Stimulated activated CD8-positive, alpha-beta memory T cell treated with anti-CD3 and anti-CD28 coated beads, Interleukin-2, amount 100 ng/mL, for 48 hours (primary cell): ENCODE data around the gene C8A.

Experiments
- DNase-seq, 2 donors: peaks; one replicate each; pipeline ENCODE4 v3.0.0-alpha.2; 2020; ENCODE audit warnings: low read depth in 2 of 2

C8A gene

DNA sequence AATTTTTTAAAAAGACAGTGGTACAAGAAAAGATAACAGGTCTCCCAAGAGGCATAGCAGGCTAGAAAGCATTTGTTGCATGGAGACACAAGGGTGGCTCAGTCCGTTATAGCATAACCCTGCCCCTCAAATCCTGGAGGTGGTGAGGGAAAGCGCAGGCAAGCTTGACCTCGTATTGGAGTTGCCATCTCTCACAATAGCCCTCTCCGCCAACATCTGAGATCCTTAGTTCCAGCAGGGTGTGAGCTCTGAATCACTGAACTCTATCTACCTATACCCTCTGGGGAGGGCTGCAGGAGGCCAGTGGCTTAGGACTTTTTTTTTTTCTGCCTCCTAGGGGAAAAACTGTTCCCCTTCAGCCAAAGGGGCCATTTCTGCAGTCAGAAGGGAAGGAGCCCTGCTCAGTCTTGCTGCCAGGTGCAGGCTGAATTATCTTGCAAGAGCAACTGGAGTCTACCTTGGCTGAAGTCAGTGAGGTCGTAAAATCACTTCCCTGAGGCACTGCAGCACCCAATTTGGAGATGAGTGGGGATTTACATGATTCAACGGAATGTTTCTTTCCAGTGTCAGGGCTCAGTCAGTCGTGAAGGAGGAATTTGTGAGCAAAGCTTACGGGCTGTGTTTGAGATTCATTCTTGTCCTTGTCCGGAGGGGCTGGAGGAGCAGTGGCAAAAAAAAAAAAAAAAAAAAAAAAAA, 17.2 kb upstream of the C8A start:
- no peak for DNase-seq

DNA sequence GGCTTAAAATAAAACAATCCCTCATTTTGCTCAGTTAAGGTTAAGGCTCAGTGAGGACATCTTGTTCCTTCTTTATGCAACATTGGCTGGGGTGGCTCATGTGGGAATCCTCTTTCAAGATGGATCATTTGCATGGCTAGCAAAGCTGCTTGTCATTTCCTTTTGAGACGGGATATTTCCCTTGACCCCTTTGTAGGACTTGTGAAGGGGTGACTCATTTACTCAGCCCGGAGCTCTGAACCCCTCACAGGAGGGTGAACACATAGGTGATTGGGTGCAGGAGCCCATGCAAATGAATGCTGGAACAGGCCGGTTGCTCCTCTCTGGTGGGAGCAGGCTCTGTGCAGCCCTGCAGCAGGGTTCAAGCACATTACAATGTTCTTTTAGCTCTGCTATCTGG, 15.8 kb upstream of the C8A start:
- no peak for DNase-seq

DNA sequence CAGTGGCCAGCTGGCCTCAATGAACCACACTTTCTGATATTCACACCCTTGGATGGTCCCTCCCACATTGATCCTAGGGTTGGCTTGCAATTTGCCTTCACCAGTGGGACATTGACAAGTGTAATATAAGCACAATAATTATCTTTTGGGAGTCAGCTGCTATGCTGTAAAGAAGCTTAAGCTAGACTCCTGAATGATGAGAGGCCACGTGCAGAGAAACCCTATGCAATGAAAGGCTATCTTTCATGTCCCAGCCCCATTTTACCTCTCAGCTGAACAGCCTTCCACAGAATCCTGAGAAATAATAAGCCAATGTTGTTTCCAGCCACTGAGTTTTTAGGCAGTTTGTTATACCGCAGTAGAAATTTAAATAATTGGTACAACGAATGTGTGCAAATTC, 11.1 kb upstream of the C8A start:
- DNase-seq: no peak

DNA sequence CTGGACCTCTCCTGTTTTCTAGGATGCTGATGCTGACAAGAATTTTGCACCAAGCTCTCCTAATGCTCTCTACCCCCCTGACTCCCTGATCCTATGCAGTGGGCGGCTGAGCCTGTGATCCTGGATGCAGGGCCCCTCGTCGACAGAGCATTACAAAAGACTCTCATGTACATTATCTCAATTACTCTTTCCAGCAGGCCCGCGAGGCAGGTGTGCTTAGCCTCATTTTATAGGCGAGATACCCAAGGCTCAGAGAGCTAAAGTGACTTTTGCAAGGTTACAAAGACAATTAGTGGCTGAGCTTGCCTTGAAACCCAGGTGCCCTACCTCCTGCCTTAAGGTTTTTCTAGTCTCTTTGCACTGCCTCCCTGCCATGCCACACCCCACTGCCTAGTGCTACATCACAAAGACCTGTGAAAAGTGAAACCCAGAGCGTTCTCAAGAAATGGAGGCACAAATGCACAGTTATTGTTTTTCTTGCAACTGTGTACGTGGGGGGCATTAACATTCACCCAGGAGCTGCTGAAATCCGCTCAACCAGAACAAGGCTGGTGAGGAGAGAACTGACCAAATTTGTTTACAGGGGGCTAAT, 10.0 kb upstream of the C8A start:
- DNase-seq: no peak

DNA sequence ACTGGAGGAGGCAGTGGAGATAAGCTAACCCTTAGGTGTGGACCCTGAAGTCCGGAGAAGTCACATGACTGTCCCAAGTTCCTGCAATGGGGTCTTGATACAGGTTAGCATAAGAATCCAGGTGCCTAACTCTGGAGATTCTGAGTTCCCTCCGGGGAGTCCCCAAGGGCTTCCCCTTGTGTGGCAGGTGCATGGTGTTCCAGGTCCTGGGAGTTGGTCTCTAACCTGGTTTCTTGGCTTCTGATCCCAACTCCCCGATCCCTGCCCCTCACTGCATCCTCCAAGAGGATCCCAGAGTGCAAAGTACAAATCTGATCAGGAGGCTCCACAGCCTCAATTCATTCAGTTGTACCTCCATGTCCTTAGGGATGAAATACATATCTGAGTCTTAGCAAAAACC, 9.3 kb upstream of the C8A start:
- DNase-seq: no peak

DNA sequence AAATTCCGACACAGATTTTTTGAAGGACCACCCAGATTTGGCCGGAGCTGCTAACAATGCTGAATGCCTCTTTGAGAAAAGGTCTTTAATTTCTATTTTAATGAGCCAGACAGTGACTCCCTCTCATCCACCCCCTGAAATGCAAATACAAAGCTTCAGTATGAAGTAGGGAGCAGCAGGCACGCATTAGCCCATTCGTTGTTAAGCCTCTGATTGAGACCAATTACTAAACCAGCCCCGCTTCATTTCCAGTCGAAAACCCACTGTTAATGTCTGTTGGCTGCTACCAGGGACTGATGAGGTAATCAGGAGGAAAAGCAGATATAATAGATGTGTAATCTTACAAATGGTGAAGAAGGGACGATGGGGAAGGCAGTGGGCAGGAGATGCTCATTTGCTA, 4.8 kb upstream of the C8A start:
- DNase-seq: no peak

DNA sequence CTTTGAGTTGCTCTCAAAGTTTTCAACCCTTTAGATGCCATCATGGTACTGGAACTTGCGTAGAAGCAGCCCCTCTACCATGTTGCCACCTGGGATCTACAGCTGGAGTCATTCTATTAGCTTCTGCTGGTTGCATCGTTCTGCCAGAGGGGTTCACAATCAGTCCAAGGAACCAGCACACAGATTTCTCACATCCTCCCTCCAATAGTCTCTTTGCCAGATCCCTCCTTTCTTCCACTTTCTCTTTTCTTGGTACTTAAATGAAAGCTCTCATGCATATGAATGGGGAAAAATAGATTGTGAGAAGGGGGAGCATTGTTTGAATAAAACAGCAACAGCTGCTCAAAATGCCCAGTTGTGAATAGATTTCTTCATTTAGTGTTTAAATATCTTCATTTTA, 4.2 kb upstream of the C8A start:
- DNase-seq: no peak

DNA sequence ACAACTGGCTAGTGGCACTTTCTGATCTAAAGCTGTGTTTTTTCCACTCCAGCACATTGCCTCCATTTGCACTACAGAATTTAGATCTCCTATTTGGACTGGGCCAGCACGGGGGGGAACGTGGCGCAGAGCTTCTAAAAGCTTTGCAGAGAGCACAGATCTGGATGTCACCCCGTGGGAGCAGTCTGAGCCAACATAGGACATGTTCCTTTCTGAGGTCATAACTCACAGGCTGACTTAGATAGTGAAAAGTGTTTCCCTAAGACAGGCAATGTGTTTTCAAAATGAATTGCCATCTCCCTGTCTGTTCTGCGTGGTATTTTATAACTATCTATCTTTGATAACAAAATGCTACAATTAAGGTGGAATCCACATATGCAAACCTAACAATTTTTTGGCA, 3.7 kb upstream of the C8A start:
- DNase-seq: no peak

DNA sequence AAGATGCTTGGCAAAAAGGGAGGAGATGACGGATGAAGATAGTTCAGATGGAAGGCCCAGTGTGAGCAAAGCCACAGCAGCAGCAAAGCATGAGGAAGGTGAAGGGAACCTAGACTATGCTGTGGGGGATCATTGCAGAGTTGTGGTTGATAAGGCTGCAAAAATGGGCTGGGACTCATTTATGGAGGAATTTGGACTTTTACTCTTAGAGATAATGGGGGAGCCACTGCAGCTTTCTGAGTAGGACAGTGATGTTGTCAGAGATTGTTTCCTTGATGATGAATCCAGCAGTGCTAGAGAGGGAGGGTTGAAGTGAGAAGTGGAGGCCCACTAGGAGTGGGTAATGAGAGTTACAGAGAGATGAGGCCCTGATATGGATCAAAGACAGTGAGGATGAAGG, 2.1 kb upstream of the C8A start:
- no peak for DNase-seq

DNA sequence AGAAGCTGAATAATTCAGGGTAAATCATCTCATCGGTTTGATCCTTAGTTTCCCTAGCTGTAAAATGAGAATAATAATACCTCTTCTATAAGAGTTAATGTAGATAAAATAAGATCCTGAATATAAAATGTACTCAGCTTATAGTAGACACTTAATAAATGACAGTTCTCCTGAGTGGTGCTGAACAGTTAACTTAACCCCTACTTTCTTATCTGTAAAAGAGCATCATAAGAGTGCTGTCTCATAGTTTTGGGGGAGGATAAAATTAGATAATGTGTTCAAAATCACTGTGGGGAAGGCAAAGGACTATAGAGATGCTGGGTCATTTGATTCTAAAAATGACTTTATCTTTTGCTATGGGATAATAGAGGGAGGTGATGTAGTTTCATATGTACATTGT, 593 bp downstream of the C8A start:
- no peak for DNase-seq

DNA sequence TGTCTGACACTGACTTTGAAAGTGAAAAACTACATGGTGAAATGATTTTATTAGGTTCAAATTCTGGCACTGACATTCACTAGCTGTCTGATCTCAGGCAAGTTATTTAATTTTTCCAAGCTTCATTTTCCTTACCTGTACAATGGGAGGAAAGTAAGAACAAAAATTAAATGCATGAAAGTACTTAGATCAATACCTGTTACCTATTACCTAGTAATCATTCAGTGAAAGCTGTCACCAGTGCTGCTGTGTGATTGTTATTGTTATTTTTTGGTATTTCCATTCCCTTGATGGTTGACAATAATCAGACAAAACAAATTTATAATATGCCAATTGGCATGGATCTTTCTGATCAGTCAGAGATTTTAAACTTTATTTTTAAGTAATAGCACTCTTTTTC, 1.6 kb downstream of the C8A start:
- DNase-seq: no peak

DNA sequence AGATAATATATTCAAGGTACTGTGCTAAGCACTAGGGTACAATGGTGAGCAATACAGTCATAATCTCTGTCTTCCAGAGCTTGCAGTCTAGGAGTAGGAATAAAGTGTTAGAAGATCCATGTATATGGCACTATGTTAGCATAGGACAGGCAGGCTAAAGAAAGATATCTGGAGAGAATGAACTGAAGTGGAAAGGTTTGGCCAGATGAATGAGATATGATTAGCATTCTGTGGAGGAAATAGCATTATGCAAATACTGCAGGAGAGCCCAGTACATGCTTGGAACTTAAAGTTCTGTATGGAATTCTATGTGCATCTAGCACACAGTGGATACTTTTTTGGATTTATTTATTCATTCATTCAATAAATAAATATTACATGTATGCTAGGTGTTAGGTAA, 4.7 kb downstream of the C8A start:
- no peak for DNase-seq

DNA sequence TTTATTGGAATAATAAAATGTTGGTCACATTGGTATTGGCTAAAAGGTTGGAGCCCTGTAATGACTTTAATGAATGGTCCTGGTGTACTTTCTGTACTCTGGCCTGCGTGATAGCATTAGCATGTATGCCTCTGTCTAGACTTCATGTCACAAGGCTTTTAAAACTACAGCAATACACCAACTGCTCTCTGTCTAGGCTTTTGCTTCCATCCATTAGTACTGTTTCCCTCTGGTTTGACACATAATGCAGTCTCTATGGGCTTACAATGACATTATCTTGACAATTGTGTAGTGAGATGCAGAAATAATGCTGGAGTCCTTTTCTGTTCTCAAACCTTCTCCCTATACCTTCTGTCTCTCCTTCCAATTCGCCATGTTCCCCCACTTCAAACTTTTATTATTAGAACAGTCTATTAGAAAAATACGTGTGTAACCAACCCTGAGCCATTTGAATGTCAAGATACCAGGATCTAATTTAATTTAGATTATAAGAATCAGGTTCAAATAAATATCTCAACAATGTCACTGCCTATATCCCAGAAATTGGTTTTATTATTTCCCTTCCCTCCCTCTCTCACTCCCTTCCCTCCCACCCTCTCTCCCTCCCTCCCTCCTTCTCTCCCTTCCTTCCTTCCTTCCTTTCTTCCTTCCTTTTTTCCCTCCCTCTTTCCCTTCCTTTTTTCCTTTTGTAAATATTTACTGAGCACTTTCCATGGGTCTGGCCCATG, 8.8 kb downstream of the C8A start:
- DNase-seq: no peak

DNA sequence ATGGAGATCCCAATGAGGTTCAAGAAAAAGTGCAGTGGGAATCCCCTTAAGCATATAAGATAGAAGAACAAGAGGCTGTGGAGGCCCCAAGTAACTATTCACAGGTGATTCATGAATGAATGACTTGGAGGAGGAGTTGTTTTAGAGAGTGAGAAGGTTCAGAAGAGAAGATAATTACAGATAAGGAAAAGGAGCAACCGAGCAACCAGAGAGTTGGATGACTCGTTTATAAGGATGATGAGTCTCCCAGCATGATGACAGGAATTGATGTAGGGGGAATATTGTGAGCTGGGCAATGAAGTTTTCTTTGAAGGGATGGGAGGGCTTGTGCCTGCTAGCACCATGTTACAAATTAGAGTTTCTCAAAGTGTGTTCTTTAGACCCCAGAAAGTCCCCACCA, 9.8 kb downstream of the C8A start:
- DNase-seq: no peak

DNA sequence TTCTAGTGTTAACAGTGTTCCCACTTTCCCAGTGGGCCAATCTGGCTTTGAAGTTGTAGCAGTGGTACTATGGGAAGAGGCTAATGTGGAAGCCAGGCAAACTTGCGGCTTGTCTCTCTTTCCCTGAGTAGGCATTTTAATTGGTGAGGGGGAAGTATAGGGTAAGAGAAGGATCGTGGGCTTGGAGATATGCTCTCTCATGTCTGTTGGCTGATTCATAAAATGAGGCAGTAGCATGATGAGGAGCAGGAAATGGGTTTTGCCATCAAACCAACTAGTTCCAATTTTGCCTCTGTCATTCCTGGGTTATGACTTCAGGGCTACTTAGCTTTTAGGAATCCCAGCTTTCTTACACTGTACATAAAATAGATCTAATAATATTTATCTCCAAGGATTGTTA, 12.1 kb downstream of the C8A start:
- DNase-seq: no peak

DNA sequence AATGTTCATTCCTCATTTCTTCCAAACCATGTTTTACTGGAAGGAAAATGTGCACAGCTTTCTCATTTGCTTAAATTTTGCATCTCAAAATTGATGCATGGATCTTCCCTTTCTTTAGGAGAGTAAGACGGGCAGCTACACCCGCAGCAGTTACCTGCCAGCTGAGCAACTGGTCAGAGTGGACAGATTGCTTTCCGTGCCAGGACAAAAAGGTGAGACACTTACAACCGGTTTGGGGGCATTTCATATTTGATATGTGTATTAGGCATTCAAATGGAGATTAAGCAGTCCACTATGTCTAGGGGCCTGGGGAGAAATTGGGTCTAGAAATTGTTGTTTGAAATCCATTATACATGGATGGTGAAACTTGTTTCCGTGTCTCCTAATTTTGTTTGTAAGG, 12.9 kb downstream of the C8A start:
- DNase-seq: no peak

DNA sequence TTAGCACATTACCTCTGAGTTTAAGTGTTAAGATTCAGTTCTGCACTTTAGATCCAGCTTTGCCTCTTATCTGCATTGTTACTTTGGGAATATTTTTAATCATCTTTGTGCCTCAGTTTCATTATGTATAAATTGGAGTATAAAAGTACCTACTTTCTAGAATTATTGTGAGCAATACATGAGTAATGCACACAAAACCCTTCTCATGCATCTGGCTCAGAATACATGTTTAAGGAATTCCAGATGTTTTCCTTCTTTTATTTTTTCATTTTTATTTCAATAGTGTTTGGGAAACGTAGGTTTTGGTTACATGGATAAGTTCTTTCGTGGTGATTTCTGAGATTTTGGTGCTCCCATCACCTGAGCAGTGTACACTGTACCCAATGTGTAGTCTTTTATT, 14.2 kb downstream of the C8A start:
- DNase-seq: no peak

DNA sequence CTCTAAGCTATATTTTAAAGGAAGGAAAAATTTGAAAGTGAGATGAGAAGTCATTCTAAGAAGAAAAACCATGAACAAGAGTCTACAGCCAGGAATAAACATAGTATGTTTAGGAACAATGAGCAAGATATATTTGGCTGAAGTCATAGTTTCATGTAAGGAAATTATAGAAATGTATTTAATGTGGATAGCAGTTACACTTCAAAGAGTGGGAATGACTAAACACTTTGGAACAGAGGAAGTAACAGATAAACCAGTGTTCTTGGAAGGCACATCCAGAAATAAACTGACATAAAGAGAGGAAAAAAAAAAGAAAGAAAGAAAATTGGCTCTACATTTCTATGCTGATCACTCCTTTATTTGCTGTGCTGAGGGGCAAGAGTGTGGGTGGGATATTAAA, 18.0 kb downstream of the C8A start:
- DNase-seq: no peak

DNA sequence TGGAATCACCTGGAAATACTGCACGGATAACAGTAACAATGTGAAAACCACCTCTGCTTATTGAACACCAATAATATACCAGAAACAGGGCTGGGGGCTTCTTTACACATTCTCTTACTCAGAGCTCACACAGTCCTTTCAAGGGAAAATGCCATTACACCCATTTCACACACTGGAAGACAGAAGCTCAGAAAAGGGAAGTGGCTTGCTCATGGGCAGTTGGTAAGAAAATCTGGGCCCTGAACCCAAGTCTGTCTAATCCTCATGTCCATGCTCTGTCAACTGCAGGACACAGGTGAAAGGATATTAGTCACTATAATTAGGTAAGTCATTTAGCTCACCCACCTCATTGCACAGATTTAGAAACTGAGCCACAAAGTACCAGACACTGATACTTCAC, 18.6 kb downstream of the C8A start:
- DNase-seq: no peak

DNA sequence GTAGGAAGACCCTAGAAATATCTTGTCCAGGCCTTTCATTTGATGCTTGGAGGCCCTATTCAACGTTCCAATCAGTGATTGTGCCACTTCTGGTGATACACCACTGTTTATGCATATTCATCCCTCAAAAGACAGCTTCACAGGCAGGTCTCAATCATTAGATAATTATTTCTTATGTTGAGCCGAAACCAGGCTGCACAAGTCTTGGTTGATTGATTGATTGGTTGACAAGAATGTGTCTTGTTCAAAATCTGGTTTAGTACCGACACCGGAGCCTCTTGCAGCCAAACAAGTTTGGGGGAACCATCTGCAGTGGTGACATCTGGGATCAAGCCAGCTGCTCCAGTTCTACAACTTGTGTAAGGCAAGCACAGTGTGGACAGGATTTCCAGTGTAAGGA, 20.1 kb downstream of the C8A start:
- no peak for DNase-seq

DNA sequence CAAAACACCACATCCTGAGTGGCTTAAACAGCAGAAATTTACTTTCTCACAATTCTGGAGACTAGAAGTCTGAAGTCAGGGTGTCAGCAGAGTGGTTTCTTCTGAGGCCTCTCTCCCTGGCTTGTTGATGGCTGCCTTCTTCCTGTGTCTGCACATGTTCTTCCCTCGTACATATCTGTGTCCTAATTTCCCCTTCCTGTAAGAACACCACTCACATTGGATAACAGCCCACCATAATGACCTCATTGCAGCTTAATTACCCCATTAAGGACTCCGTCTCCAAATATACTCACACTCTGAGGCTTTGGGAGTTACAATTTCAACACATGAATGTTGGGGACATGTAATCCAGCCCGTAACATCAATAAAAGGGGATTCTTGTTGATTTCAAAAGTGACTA, 23.4 kb downstream of the C8A start:
- no peak for DNase-seq

DNA sequence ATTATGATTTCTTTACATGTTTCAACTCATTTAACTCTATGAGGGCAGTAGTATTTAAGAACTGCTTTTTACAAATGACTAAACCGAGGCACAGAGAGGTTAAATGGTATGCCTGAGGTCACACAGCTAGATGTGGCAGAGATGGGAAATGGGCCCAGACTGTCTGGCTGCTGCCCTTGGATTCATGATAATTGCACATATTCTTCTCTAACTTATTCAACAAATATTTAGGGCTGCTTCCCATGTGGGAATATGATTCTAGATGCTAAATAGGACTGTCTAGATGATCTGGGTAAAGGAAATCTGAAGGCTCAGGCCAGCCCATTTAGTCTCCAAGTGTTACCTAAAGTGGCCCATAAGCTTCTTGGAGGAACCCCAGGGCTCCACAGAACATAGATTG, 26.2 kb downstream of the C8A start:
- DNase-seq: no peak

DNA sequence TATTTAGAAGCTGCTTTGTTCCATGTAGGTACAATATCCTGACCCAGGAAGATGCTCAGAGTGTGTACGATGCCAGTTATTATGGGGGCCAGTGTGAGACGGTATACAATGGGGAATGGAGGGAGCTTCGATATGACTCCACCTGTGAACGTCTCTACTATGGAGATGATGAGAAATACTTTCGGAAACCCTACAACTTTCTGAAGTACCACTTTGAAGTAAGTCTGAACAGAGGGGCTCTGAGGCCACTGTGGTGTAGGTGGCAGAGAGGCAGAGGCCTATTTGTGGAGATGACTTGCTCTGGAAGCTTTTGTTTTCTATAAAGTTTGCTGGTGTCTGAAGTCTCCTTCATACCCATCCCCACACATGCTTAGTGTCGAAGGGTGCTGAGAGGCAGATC, 26.8 kb downstream of the C8A start:
- DNase-seq: no peak

DNA sequence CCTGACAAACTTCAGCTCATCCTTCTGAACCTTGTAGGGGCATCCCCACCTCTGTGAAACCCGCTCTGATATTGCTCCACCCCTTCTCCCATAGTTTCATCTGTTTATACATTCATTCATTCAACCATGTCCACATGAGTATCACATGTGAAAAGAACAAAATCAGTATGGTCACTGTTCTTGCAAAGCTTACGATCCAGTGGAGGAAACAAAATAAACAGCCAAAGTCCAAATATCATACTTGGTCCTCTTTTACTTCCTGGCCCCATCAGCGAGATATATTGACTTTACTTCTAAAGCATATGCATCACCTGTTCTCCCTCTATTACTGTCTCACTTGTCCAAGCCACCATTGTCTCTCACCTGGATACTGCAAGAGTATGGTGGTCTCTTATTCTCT, 35.6 kb downstream of the C8A start:
- no peak for DNase-seq
